ENCODE results near the gene PRPF4. TPM values are rescaled to one million over a fixed set of nuclear protein-coding genes. Genes with fewer than 3 reads are reported as not detected.
"Not testable (repeated sequence)": the region's sequence is repeated elsewhere in the genome, so short reads cannot be mapped to it uniquely, and the experiment has no call there.

The PRPF4 gene
- 10 to 100 TPM; 20.6 to 23.6 TPM for total RNA-seq

GRCh38 chr9:113275157-113276131 lies at the start of gene PRPF4, which contains the start of gene CDC26:
Gene PRPF4, plus strand, starts transcription at chr9:113275658. Its CDS starts 86 bp downstream, at chr9:113275744.
Gene CDC26, minus strand, starts transcription at chr9:113275572. Its CDS starts 3,065 bp downstream, at chr9:113272507.
- peak within 1 kb of the TSS; percentile 82 for H3K4me3 ChIP-seq
- DNase-seq (ENCODE audit: low spot score) (peak; percentile 90), ATAC-seq (ENCODE audit: insufficient number of reproducible peaks, low FRiP score, low read depth) (peak; percentile 97)
- no peak for TF ChIP-seq CTCF (IDR thresholded peaks at IDR 0.05)
- H3K36me3 ChIP-seq, result peaks cover 34% of the 10 kb centered on the region
- no peaks in the 10 kb centered on the region for H3K9me3 ChIP-seq
- no peaks in the 10 kb centered on the region for H3K27me3 ChIP-seq (replicated peaks; ENCODE audit: insufficient read depth)
- H3K4me1 ChIP-seq (ENCODE audit: control insufficient read depth in 1 of 2, low read depth in 2 of 2), result peaks cover 7 to 25% of the 10 kb centered on the region in 2 donors
- peak within 1 kb of the TSS; percentile 84 to 92 for H3K27ac ChIP-seq

- no peaks in the 10 kb centered on the region for H3K9me3 ChIP-seq
- H3K4me1 ChIP-seq (ENCODE audit: control insufficient read depth in 1 of 2, low read depth in 2 of 2), result peaks cover 3 to 10% of the 10 kb centered on the region in 2 donors
- TF ChIP-seq CTCF (IDR thresholded peaks at IDR 0.05), result no peak
- no peak overlapping the region for H3K4me3 ChIP-seq
- ATAC-seq (ENCODE audit: insufficient number of reproducible peaks, low FRiP score, low read depth) (no peak), DNase-seq (ENCODE audit: low spot score) (no peak)
- H3K27ac ChIP-seq, result no peak overlapping the region
- no peaks in the 10 kb centered on the region for H3K36me3 ChIP-seq
- no peaks in the 10 kb centered on the region for H3K27me3 ChIP-seq (replicated peaks; ENCODE audit: insufficient read depth)
Observed at GRCh38 chr9:113227436-113227835, 48.0 kb upstream of the PRPF4 start.

DNA sequence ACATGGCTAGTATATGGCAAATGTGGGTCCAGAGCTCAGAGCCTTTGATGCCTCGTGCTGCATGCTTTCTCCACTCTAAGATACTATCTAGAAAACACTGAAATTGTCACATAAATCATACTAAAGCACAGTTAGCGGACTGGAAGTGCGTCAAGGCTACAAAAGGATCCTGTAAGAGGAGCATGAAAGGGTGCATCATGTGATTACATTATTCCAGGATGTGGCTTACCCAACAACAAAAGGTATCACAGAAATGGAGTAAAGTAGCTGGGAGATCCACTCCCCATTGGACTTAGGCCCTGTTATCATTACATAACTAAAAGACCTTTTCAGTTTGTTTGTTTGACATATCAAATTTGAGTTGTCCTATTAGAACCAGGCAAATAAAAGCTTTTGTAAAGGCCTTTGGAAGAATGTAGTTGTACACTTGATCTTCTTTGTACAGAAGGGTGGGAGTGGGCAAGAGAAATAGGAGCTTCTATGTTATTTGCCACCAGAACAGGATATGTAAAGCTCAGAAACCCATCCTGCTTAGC lies 47.3 kb upstream of the PRPF4 start:
- TF ChIP-seq CTCF (IDR thresholded peaks at IDR 0.05), result no peak
- H3K9me3 ChIP-seq, result no peaks in the 10 kb centered on the region
- no peaks in the 10 kb centered on the region for H3K36me3 ChIP-seq
- H3K4me3 ChIP-seq, result no peak overlapping the region
- DNase-seq (ENCODE audit: low spot score), result no peak
- ATAC-seq (ENCODE audit: insufficient number of reproducible peaks, low FRiP score, low read depth), result no peak
- H3K27me3 ChIP-seq (replicated peaks; ENCODE audit: insufficient read depth), result no peaks in the 10 kb centered on the region
- H3K4me1 ChIP-seq (ENCODE audit: control insufficient read depth in 1 of 2, low read depth in 2 of 2), result peaks cover 6 to 7% of the 10 kb centered on the region in 2 donors
- no peak overlapping the region for H3K27ac ChIP-seq

DNA sequence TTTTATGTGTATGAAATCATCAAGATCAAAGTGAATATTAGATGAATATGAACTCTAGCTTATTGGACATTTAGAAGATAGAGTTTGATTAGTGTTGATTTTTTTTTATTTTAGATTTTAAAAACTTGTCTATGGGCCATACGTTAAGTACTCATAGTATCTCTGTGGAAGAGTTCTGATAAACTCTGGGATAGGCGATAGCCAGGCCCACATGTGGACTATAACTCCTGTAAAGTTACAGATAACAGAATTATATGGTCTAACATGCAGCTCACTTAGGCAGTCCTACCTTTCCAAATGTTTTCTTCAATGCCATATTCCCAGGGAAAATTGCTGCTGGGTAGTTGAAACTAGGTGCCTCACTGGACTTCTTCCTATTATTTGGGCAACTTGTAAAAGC lies 43.8 kb upstream of the PRPF4 start:
- no peak for TF ChIP-seq CTCF (IDR thresholded peaks at IDR 0.05)
- no peak overlapping the region for H3K4me3 ChIP-seq
- DNase-seq (ENCODE audit: low spot score), result no peak
- no peak for ATAC-seq (ENCODE audit: insufficient number of reproducible peaks, low FRiP score, low read depth)
- H3K27me3 ChIP-seq (replicated peaks; ENCODE audit: insufficient read depth), result no peaks in the 10 kb centered on the region
- no peaks in the 10 kb centered on the region for H3K9me3 ChIP-seq
- H3K27ac ChIP-seq, result no peak overlapping the region
- peaks cover 12 to 14% of the 10 kb centered on the region in 2 donors for H3K4me1 ChIP-seq (ENCODE audit: control insufficient read depth in 1 of 2, low read depth in 2 of 2)
- no peaks in the 10 kb centered on the region for H3K36me3 ChIP-seq

GRCh38 chr9:113235701-113236255 lies 39.7 kb upstream of the PRPF4 start:
- ATAC-seq (ENCODE audit: insufficient number of reproducible peaks, low FRiP score, low read depth); DNase-seq (ENCODE audit: low spot score); H3K4me3 ChIP-seq; H3K27ac ChIP-seq; H3K36me3 ChIP-seq; H3K27me3 ChIP-seq (replicated peaks; ENCODE audit: insufficient read depth); H3K9me3 ChIP-seq: not testable (repeated sequence)
- H3K4me1 ChIP-seq (ENCODE audit: control insufficient read depth in 1 of 2, low read depth in 2 of 2), result peaks cover 22 to 23% of the 10 kb centered on the region in 2 donors
